Motor neuron (in vitro differentiated cells): ENCODE results near the gene SURF1. TPM values are rescaled to one million over a fixed set of nuclear protein-coding genes. Genes with fewer than 3 reads are reported as not detected.
"Not testable (repeated sequence)": the region's sequence is repeated elsewhere in the genome, so short reads cannot be mapped to it uniquely, and the experiment has no call there.

Source experiments
- ATAC-seq, 8 experiments: fragments of 200-7000 bp; cut with Tn5 transposase; replicated peaks in 6 of 8; 2 replicates each; pipeline ENCODE4 v1.8.0; 2021; ENCODE audit warnings: mild to moderate bottlenecking in 8 of 8, moderate library complexity in 8 of 8
- H3K27ac ChIP-seq, 2 donors: fragments of 250-450 bp; sonication (Bioruptor Pico); 2 replicates each; pipeline ENCODE4 v1.9.0; 2021; ENCODE audit warnings: antibody characterized with exemption in 2 of 2, mild to moderate bottlenecking in 2 of 2, moderate library complexity in 1 of 2
- H3K4me1 ChIP-seq, 2 donors: fragments of 250-450 bp; sonication (Bioruptor Pico); replicated peaks in 1 of 2; 2 replicates each; pipeline ENCODE4 v1.6.1; 2021; ENCODE audit warnings: antibody characterized with exemption in 2 of 2, mild to moderate bottlenecking in 2 of 2, moderate library complexity in 1 of 2
- H3K4me3 ChIP-seq, 5 donors: fragments of 250-450 bp; sonication (Bioruptor Pico); 2 replicates each; pipeline ENCODE4 v1.9.0; 2021; ENCODE audit warnings: antibody characterized with exemption in 5 of 5, mild to moderate bottlenecking in 5 of 5, moderate library complexity in 4 of 5
- WGBS, 10 experiments: fragments of 450-650 bp; shearing (Covaris generic); methylation state at CpG; one replicate each; pipeline ENCODE4 v1.0.0; 2022; 5-methylcytosine and 5-hydroxymethylcytosine counted together
- in situ Hi-C, 9 experiments: fragments of 400-800 bp; cut with MboI; loops; one replicate each; pipeline ENCODE4 v1.15.0; 2021; ENCODE audit warnings: low sequenced_read_pairs in 9 of 9, low pct_unique_long_range_greater_than_20kb in 2 of 9; ENCODE audit not compliant: unreplicated experiment in 9 of 9
- total RNA-seq, 8 experiments: library from RNA; unstranded; fragments of 300-600 nt; gene quantifications; 2 replicates each; pipeline versions ENCODE4 v1.2.3 to v1.2.4, GENCODE V29; 2022

Gene SURF1
- total RNA-seq, 8 experiments from 2014 or later, result 26.7 to 40.3 (median 30.8) TPM

- in situ Hi-C loops, result no loop called here
- 71 to 100% (median 95%) methylated on average over 2 to 5 of the region's 14 CpGs; no CpG with 5 or more reads in 3 of the 10 experiments for WGBS, 10 experiments
- Histone ChIP-seq H3K4me1 (peaks cover 4 to 7% of the 10 kb centered on the region in 2 donors), H3K27ac (no peak overlapping the region), H3K4me3 (no peak overlapping the region)
- no peak for ATAC-seq
These were observed 23.1 kb upstream of the SURF1 start for GRCh38 chr9:133379153-133380086.

- Histone ChIP-seq H3K4me1 (peaks cover 9 to 13% of the 10 kb centered on the region in 2 donors), H3K4me3 (no peak overlapping the region), H3K27ac (no peak overlapping the region)
- in situ Hi-C loops, result no loop called here
- WGBS, 10 experiments, result 40 to 100% (median 87%) methylated on average over 1 of the region's 1 CpG; no CpG with 5 or more reads in 4 of the 10 experiments
- ATAC-seq, result no peak
These were observed 22.2 kb upstream of the SURF1 start for GRCh38 chr9:133378408-133378962.

DNA sequence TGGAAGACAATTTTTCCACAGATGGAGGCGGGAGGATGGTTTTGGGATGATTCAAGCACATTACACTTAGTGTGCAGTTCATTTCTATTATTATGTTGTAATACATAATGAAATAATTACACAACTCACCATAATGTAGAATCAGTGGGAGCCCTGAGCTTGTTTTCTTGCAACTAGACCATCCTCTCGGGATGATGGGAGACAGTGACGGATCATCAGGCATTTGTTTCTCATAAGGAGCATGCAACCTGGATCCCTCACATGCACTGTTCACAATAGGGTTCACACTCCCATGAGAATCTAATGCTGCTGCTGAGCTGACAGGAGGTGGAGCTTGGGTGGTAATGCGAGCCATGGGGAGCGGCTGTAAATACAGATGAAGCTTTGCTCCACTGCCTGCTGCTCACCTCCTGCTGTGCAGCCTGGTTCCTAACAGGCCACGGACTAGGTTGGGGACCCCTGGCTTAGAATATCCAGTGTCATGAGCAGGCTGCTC is 21.5 kb upstream of the SURF1 start:
- 0 to 100% (median 54%) methylated on average over 1 to 4 of the region's 6 CpGs; no CpG with 5 or more reads in 2 of the 10 experiments for WGBS, 10 experiments
- no peak overlapping the region for H3K4me3 ChIP-seq
- peaks cover 9 to 13% of the 10 kb centered on the region in 2 donors for H3K4me1 ChIP-seq
- H3K27ac ChIP-seq, result no peak overlapping the region
- ATAC-seq, result peak in 1 of 8 experiments; percentile 2
- in situ Hi-C loops, result no loop called here

DNA sequence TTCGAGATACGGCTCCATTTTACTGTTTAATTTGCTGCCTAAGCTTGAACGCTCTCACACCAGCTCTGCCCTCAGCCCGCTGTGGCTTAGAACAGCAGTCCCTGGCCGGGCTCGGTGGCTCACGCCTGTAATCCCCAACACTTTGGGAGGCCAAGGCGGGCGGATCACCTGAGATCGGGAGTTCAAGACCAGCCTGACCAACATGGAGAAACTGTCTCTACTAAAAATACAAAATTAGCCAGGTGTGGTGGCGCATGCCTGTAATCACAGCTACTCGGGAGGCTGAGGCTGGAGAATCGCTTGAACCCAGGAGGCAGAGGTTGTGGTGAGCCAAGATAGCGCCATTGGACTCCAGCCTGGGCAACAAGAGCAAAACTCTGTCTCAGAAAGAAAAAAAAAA is 21.0 kb upstream of the SURF1 start:
- peaks cover 9 to 13% of the 10 kb centered on the region in 2 donors for H3K4me1 ChIP-seq
- H3K4me3 ChIP-seq, H3K27ac ChIP-seq, in situ Hi-C loops, ATAC-seq: not testable (repeated sequence)
- WGBS, 10 experiments, result 0 to 98% (median 70%) methylated on average over 1 to 11 of the region's 14 CpGs; no CpG with 5 or more reads in 2 of the 10 experiments

DNA sequence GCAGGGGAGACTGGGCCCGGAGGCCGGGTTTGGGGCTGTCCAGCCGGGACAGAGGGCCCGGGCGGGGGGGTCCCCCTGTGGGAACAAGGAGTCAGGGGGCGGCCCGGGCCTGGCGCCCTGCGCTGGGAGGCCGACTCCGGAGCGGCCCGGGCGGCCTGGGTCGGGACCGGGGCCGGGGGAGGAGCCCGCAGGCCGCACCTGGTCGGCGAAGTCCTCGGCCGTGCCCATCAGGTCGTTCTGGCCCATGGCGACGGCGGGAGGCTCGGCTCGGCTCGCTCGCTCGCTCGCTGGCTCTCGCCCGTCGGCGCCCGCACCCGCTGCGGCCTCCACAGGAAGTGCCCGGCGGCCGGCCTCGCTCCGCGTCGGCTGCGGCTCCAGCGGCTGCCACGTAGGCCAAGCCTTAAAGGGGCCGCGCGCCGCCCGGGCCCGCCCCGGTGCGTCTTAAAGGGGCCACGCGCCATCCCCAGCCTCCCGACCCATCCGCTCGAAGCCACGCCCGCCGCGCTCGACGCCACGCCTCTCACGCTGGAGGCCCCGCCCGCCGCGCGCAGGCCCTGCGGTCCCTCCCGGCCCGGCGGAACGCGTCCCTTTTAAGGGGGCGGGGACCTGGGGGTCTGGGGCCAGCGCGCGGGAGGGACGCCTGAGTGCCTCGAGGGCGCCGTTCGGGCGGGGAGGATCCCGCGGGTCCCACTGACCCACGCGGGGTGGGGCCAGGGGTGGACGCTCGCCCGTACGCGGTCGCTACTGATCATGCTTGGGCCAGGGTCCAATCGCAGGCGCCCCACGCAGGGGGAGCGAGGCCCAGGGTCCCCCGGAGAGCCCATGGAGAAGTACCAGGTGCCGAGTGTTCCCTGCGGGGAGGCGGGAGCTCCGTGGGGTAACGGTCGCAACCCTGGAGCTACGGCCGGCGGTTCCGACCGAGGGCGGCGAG is 19.7 kb upstream of the SURF1 start, which contains the start of the genes STKLD1 and SURF4:
STKLD1 (plus strand) TSS at position 643 of the 931 bp plus-strand sequence; CDS start at position 751, 108 bp downstream.
SURF4 (minus strand) TSS at position 337 of the 931 bp plus-strand sequence; CDS start at position 246, 91 bp downstream.
- peak within 1 kb of the TSS; percentile 79 to 96 (median 86) for H3K4me3 ChIP-seq
- WGBS, 10 experiments, result no CpG with 5 or more reads among the region's 120 CpGs
- in situ Hi-C loops, result no loop called here
- peak within 1 kb of the TSS; percentile 94 to 99 for H3K27ac ChIP-seq
- peaks cover 9 to 13% of the 10 kb centered on the region in 2 donors for H3K4me1 ChIP-seq
- peak; percentile 85 to 95 (median 92) for ATAC-seq

- Histone ChIP-seq H3K4me1 (peaks cover 9 to 13% of the 10 kb centered on the region in 2 donors), H3K4me3 (peak overlapping the region; percentile 79 to 96 (median 86)), H3K27ac (peak overlapping the region; percentile 94 to 99)
- 0 to 8% (median 3%) methylated on average over 1 to 4 of the region's 39 CpGs; no CpG with 5 or more reads in 6 of the 10 experiments for WGBS, 10 experiments
- peak in 6 of 8 experiments; percentile 0 to 19 (median 0) for ATAC-seq
- in situ Hi-C loops, result no loop called here
These were observed 18.9 kb upstream of the SURF1 start for GRCh38 chr9:133375116-133375723.

GRCh38 chr9:133374612-133375115 is 18.4 kb upstream of the SURF1 start:
- ATAC-seq, result peak in 1 of 8 experiments; percentile 5
- peaks cover 9 to 13% of the 10 kb centered on the region in 2 donors for H3K4me1 ChIP-seq
- 1 to 58% (median 20%) methylated on average over 3 to 11 of the region's 12 CpGs for WGBS, 10 experiments
- in situ Hi-C loops, result no loop called here
- H3K27ac ChIP-seq, result peak overlapping the region; percentile 94 to 99
- peak overlapping the region; percentile 79 to 96 (median 86) for H3K4me3 ChIP-seq

DNA sequence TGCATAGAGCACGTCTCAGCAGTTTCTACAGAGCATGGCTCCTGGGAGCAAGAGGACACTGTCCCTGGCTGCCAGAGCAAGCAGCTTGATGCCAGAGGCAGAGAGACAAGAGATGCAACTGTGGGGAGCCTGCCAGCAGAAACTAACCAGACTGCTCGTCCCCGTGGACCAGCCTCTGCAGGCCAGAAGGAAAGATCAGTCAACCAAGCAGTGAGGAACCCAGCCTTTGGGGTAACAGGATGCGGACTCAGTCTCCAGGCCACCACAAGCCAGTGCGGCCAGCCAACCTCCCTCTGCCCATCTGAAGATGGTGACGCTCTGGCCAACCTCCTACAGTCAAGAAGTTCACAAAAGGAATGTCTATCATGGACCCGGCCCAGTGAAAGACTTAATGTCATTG is 15.9 kb upstream of the SURF1 start:
- no peak for ATAC-seq
- Histone ChIP-seq H3K4me1 (peaks cover 9 to 15% of the 10 kb centered on the region in 2 donors), H3K27ac (no peak overlapping the region), H3K4me3 (no peak overlapping the region)
- WGBS, 10 experiments, result 6 to 97% (median 83%) methylated on average over 2 to 5 of the region's 7 CpGs; no CpG with 5 or more reads in 6 of the 10 experiments
- in situ Hi-C loops, result no loop called here

DNA sequence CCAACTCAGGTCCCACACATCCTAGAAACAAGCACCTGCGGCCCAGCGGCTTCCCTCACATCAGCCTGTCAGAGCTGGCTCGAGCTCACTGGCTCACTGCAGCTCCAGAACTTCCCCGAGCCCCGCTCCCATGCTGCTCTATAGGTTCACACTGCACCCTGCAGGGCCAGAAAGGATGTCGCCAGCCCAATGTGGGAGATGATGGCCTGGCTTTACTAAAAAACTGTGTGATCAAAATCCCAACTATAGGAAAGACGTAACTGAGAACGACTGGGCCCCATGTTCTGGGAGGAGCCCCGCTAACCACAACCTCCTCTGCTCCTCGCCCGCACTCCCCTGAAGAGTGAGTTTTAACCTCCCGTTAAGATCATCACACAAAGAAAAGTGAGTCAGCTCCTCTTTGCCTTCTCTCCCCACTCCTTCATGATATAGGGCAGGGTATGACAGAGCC is 15.0 kb upstream of the SURF1 start:
- ATAC-seq, result no peak
- Histone ChIP-seq H3K4me3 (no peak overlapping the region), H3K4me1 (peaks cover 9 to 11% of the 10 kb centered on the region in 2 donors), H3K27ac (no peak overlapping the region)
- WGBS, 10 experiments, result 61 to 94% (median 80%) methylated on average over 1 to 5 of the region's 12 CpGs; no CpG with 5 or more reads in 5 of the 10 experiments
- in situ Hi-C loops, result no loop called here

- ATAC-seq, result no peak
- 60 to 100% (median 84%) methylated on average over 1 to 5 of the region's 9 CpGs; no CpG with 5 or more reads in 3 of the 10 experiments for WGBS, 10 experiments
- H3K4me1 ChIP-seq, result peaks cover 9 to 11% of the 10 kb centered on the region in 2 donors
- in situ Hi-C loops, result no loop called here
- no peak overlapping the region for H3K27ac ChIP-seq
- no peak overlapping the region for H3K4me3 ChIP-seq
These were observed 14.4 kb upstream of the SURF1 start for GRCh38 chr9:133370685-133371084.

DNA sequence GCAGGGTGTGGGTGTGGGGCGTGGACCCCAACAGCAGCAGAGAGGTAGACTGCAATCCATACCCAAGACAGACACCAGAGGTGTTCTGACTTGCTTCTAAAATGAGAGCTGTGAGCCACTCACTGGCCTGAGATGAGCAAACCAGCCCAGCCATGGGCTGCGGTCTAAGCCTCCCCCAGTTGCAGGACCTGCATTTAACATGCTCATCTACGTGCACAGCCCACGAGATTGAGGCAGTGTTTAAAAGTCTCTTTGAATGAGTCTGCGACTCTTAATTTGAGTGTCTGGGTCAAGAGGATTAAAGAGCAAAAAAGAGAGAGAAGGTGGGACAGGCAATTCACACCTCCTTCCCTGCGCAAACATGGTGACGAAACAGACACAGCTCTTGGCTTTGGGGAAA is 13.6 kb upstream of the SURF1 start:
- WGBS, 10 experiments, result 90 to 100% (median 100%) methylated on average over 1 to 6 of the region's 7 CpGs; no CpG with 5 or more reads in 1 of the 10 experiments
- no peak for ATAC-seq
- in situ Hi-C loops, result loop anchor here in 1 of 9 experiments (10.0 kb wide), 1 partner anchor 115 kb away; no protein-coding TSS in a partner anchor
- peaks cover 9 to 11% of the 10 kb centered on the region in 2 donors for H3K4me1 ChIP-seq
- no peak overlapping the region for H3K4me3 ChIP-seq
- H3K27ac ChIP-seq, result no peak overlapping the region
